Stimulated activated CD8-positive, alpha-beta memory T cell treated with anti-CD3 and anti-CD28 coated beads, Interleukin-4, amount 100 ng/mL, for 1 hour (primary cell): ENCODE data around the gene CDX1.

Experiments used
- DNase-seq, 2 donors: peaks; one replicate each; pipeline ENCODE4 v3.0.0-alpha.2; 2020; ENCODE audit warnings: low read depth in 2 of 2, low spot score in 1 of 2

Gene CDX1

DNA sequence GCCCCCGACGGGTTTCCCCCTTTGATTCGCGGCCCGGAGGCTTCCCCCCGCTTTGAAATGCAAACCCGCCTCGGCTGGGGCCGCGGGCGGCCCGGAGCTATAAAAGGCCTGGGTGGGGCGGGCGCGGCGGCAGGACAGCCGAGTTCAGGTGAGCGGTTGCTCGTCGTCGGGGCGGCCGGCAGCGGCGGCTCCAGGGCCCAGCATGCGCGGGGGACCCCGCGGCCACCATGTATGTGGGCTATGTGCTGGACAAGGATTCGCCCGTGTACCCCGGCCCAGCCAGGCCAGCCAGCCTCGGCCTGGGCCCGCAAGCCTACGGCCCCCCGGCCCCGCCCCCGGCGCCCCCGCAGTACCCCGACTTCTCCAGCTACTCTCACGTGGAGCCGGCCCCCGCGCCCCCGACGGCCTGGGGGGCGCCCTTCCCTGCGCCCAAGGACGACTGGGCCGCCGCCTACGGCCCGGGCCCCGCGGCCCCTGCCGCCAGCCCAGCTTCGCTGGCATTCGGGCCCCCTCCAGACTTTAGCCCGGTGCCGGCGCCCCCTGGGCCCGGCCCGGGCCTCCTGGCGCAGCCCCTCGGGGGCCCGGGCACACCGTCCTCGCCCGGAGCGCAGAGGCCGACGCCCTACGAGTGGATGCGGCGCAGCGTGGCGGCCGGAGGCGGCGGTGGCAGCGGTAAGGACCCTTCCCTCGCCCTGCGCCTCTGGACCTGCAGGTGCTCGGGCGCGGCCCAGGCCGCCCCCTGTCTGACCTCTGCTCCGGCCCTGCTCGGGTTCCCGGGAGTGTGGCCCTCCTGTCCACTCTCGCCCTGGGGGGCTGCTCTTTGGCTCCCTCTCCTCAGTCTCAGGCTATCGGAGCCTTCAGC is at the start of gene CDX1:
Gene CDX1 (plus strand): TSS at position 129 of the 862 bp plus-strand sequence. CDS start 99 bp downstream, at position 228.
- no peak for DNase-seq

- DNase-seq: no peak
Measured at GRCh38 chr5:150117945-150118560, 48.5 kb upstream of the CDX1 start.

GRCh38 chr5:150118561-150119229 is 47.9 kb upstream of the CDX1 start:
- DNase-seq: no peak

GRCh38 chr5:150119421-150120061 is 47.0 kb upstream of the CDX1 start:
- DNase-seq: no peak

GRCh38 chr5:150120062-150120441 is 46.5 kb upstream of the CDX1 start:
- DNase-seq: no peak

DNA sequence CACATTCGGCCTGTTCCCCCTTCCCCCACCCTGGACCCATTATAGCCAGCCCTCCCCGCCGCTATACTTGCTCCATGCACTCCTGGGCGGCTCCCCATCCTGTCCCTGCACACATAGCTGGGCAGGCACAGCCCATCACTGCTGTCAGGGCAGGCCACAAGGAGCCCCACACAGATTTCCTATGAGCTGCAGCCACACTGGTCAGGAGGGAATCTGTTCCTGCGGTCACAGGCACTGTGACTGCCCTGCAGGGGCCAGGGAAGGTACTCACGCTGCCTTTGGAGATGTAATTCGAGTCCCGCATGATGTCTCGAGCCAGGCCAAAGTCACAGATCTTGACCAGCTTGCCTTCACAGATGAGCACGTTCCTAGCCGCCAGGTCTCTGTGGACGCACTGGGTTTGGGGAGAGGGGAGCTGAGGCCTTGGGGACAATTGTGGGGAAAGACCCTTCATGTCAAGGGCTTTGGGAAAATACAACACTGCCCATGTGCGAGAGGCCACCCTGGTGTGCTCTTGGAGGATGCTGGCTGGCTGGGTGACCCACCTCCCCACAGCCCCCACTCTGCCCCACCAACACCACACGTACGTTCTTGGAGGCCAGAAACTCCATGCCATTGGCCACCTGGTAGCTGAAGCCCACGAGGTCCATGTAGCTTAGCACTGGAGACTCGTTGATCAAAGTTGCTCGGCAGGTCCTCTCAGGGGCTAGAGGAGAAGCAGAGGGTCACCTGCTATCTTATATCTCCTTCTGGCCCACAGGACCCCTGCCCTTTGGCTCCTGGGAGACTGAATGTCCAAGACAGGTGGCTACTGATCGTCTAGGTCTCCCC is 45.7 kb upstream of the CDX1 start:
- no peak for DNase-seq

DNA sequence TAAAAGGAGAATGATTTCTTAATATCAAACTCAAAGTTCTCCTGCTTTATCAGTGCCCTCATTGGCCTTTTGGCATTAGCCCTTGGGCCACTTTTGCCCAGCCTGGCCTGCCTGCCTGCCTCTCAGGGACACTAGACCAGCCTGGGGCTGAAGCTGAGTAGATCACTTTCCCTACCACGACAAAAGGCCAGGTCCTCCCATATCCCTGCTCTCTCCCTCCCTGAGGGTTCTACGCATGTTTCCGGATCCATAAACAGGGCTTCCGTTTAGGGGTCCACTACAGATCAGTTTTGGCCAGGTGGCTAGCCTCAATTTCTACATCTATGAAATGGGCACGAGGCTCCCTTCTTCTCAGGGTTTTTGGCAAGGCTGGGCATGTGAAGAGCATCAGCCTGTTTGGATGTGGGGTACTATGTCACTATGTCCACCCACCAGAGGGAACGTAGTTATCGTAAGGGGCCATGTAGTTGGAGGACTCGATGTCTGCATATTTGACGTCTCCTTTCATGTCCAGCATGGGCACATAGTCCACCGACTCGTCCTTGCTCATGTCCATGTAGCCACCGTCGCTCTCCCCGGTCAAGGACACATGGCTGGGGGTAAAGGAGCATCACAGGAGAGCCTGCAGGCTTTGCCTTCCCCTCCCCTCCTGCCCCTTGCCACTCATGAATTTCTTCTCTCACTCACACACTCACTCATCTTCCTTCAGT is 45.0 kb upstream of the CDX1 start:
- DNase-seq: no peak

- DNase-seq: no peak
Measured at GRCh38 chr5:150122158-150122510, 44.4 kb upstream of the CDX1 start.

DNA sequence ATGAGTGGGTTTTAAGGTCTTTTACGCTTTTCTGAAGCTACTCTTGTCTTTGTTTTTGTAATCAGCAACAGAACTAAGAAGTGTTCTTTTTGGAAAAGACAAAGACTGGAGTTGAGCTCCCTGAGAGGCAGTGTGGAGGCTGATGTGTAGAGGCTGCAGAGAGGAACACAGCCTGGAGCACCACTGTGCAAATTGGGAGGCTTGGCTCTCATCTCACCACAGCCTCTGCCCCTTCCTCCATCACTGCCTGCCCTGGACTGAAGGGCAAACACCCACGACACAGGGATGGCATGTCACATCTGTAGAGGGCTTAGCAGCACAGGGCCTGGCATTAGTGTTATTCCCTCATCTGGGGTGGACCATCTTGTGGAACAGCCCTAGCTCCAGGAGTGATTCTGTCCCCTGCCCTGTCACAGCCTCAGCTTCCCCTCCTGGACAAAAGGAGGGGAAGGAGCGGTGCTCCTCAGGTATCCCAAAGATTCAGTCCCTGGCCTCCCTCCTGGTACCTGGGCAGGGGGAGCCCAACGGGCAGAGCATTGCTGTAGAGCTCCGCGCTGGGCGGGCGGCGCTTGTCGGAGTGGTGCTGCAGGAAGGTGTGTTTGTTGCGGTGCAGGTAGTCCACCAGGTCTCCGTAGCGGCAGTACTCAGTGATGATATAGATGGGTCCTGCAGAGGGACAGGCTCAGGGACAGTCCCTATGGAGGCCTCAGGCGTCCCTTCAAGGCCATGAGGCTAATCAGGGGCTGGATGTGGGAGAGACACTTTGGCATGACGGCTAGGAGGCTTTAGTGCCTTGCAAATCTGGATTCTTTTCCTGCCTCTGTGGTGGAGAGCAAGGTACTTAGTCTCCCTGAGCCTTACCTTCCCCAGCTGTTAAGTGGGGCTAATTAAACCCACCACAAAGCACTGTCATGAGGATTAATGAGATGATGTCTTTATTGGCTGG is 43.8 kb upstream of the CDX1 start:
- no peak for DNase-seq

DNA sequence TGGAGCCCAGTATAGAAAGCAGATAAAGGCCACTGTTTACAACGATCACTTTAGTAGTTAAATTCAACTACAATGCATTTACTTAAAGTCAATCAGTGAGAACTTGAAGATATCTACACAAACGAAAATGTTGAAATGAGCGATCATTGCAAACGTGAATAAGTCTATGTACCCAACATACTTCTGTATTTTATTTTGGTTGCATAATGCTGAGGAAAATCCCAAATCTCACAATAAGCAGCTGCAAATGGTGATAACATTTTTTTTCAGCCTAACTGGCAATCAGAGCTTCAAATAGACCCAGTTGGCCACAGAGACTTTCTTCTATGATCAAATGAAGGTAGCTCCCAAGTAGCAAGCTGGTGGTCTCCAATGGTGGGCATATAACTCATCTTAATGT is 43.0 kb upstream of the CDX1 start:
- no peak for DNase-seq

DNA sequence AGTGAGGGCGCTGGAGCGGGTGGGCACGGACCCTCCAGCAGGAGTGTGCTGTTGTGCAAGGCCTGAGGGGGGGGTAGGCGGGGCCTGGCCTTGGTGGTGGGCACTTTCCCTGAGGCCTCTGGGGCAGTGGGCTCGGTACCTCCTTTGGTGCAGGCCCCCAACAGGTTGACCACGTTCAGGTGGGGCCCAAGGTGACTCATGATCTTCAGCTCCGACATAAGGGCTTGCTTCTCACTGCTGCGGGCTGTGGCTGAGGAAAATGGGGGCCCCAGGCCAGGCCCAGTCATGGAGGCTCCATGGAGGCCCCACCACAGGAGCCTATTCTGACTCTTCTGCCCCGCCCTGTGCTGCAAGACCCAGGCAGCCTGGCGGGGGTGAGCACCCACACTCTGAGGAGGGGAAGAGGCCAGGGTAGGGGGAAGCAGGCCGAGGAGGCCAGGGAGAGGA is 42.4 kb upstream of the CDX1 start:
- no peak for DNase-seq

- no peak for DNase-seq
Measured at GRCh38 chr5:150124596-150124995, 42.0 kb upstream of the CDX1 start.

DNA sequence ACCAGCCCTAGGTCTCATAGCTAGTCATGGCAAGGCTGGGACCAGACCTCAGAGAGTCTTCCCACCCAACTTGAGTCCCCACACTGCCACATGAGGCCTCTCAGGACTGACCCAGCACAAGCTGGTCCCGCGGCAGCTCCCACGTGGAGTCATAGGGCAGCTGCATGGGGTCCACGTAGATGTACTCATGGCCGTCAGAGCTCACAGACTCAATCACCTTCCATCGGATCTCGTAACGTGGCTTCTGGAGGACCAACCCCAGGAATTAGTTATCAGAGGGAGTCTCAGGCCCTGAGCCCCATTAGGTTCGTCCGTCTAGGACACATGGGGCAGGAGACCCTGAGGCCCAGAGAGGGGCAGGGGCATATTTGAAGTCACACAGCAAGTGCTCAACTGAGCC is 41.2 kb upstream of the CDX1 start:
- DNase-seq: no peak

DNA sequence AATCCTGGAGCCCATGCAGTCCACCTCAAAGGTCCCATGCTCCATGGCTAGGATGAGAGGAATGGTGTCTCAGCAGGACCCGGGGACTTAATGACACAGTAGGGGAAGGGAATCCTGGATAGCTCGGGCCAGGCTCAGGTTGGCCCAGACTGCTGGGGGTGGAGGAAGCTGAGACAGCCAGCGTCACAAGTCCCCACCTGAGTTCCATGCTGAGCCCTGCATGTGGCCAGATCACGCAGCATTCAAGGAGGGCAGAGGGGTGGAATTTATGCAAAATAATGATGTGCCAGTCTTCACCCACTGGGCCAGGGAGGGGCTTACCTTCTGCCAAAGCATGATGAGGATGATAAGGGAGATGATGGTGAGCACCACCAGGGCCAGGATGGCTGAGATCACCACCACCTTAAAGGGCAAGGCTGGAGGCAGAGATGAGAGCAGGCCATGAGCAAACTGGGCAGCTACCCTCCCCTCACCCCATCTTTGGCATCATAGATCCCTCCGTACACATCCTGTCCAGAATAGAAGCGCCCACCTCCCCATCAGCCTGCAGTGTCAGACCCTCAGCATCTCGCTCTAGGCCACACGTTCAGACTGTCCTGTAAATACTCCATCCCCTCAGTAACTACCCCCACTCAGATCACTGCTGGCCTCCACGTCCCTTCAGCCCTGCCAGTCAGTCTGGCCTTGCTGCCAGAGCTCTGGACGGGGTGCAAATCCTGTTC is 40.2 kb upstream of the CDX1 start:
- no peak for DNase-seq

DNA sequence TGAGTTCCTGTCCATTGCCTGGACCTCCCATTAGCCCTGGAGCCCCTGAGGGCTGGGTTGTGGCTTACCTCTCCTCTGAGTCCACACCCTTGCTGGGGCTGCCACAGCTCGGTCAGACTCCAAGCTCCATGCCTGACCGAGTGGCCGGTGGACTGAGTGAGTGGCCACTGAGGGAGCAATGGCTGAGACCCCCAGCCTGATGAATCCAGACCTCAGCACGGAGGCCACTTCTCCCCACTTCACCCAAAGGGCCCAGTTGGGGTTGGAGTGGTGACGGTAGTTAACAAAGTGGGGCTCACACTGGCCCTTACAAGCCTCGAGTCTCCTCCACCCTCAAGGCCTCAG is 39.7 kb upstream of the CDX1 start:
- DNase-seq: no peak

DNA sequence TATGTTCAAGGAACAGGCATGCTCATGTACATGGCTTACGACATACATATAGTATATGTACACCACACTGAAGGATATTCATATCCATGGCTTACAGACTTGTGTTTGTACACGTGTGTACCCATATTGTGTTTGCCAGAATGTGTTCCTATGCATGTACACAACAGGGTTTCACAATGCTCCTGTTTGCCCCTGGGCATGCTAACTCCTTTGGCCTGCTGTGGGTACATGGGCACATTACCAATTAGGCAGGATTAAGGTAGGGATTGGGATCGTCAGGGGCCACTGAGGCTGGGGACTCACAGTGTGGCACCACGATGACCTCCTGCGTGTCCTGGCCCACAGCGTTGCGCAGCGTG is 37.1 kb upstream of the CDX1 start:
- DNase-seq: no peak

DNA sequence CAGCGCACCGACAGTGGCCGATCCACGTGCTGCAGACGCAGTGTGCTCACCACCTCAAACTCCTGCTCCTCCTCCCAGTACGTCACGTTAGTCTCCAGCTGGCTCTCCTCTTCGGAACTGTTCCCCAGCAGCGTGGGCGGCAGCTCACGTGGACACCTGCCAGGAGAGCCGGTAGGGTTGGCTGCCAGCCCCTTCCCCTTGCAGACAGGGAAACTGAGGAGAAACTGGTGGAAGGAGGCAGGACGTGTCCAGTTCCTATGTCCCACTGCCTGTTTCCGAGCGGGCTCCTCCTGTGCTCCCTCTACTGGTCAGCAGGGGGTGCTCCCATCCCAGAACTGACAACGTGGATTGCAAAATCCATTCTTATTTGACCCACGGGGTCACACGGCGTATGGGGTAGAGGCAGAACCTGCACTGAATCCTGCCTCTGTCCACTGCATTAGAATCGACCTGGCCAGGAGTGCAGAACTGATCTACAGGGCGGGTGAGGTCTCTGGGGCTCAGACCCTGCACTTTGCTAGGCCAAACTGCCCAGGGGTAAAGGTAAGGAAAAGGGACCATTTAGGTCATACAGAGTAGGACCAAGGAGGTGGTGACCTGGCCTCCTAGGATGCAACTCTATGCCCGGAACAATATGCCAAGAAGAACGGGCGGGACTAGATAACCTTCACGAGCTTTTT is 36.6 kb upstream of the CDX1 start:
- no peak for DNase-seq

- no peak for DNase-seq
Measured at GRCh38 chr5:150130493-150130922, 36.1 kb upstream of the CDX1 start.
